Measurements from ENCODE around the gene P3H4.
"Not testable (repeated sequence)": the region's sequence is repeated elsewhere in the genome, so short reads cannot be mapped to it uniquely, and the experiment has no call there.

The P3H4 gene

GRCh38 chr17:41837761-41838538 lies 26.2 kb upstream of the P3H4 start, which contains the start of gene KLHL10:
Gene KLHL10 (plus strand): TSS chr17:41837825. CDS start chr17:41837933, 108 bp downstream.
- Histone ChIP-seq H3K9me3 (replicated peaks in 1 of 11) (no peaks in the 10 kb centered on the region), H3K4me1 (peaks cover 10 to 22% (median 18%) of the 10 kb centered on the region in 10 experiments), H3K4me3 (peak within 1 kb of the TSS in 8 of 10 experiments; percentile 87 to 100 (median 92); a peak in 9 of 20 replicates), H4K20me1 (peaks cover 0 to 10% (median 0%) of the 10 kb centered on the region in 11 experiments; a peak in 3 of 22 replicates), H3K4me2 (peak within 1 kb of the TSS; percentile 77 to 96 (median 89)), H3K27me3 (no peaks in the 10 kb centered on the region), H3K36me3 (peaks cover 9 to 19% (median 12%) of the 10 kb centered on the region in 11 experiments; a peak in 20 of 22 replicates), H3K9ac (peak within 1 kb of the TSS in 5 of 11 experiments; percentile 69 to 92 (median 91); a peak in 7 of 22 replicates), H3K27ac (no peak within 1 kb of the TSS)
- TF ChIP-seq Cebpa-rat (IDR thresholded peaks at IDR 0.05), result peak in 1 of 11 experiments; percentile 24; a peak in 1 of 22 replicates

GRCh38 chr17:41836550-41837196 lies 24.9 kb upstream of the P3H4 start:
- H3K4me1 ChIP-seq, result peaks cover 11 to 22% (median 18%) of the 10 kb centered on the region in 10 experiments
- H3K4me3 ChIP-seq, result peak overlapping the region; percentile 87 to 100 (median 94)
- peaks cover 0 to 10% (median 0%) of the 10 kb centered on the region in 11 experiments; a peak in 3 of 22 replicates for H4K20me1 ChIP-seq
- peak overlapping the region; percentile 77 to 96 (median 89) for H3K4me2 ChIP-seq
- H3K9ac ChIP-seq, result peak overlapping the region; percentile 17 to 92 (median 91); a peak in 17 of 22 replicates
- no peak for TF ChIP-seq Cebpa-rat (IDR thresholded peaks at IDR 0.05)
- no peaks in the 10 kb centered on the region for H3K9me3 ChIP-seq (replicated peaks in 1 of 11)
- H3K27me3 ChIP-seq, result no peaks in the 10 kb centered on the region
- H3K27ac ChIP-seq, result peak overlapping the region in 1 of 11 experiments; percentile 4; a peak in 1 of 22 replicates
- H3K36me3 ChIP-seq, result peaks cover 21 to 32% (median 25%) of the 10 kb centered on the region in 11 experiments

- Histone ChIP-seq H3K36me3 (peaks cover 27 to 39% (median 32%) of the 10 kb centered on the region in 11 experiments), H3K9me3 (replicated peaks in 1 of 11) (no peaks in the 10 kb centered on the region), H4K20me1 (peaks cover 0 to 10% (median 0%) of the 10 kb centered on the region in 11 experiments; a peak in 4 of 22 replicates), H3K4me2 (peak within 1 kb of the TSS; percentile 82 to 96 (median 90)), H3K4me1 (peaks cover 18 to 25% (median 19%) of the 10 kb centered on the region in 10 experiments), H3K27ac (peak within 1 kb of the TSS; percentile 78 to 88 (median 84)), H3K9ac (peak within 1 kb of the TSS; percentile 87 to 92 (median 91)), H3K27me3 (no peaks in the 10 kb centered on the region), H3K4me3 (peak within 1 kb of the TSS; percentile 87 to 100 (median 94))
- no peak for TF ChIP-seq Cebpa-rat (IDR thresholded peaks at IDR 0.05)
Measured at GRCh38 chr17:41835800-41836549, 24.2 kb upstream of the P3H4 start, which contains the start of gene NT5C3B. Gene NT5C3B (minus strand): TSS chr17:41836232. CDS start chr17:41836193, 39 bp downstream.

GRCh38 chr17:41835214-41835799 lies 23.6 kb upstream of the P3H4 start:
- Histone ChIP-seq H4K20me1 (peaks cover 0 to 10% (median 0%) of the 10 kb centered on the region in 11 experiments; a peak in 4 of 22 replicates), H3K4me3 (peak overlapping the region; percentile 87 to 100 (median 94)), H3K27ac (peak overlapping the region; percentile 78 to 88 (median 84)), H3K36me3 (peaks cover 34 to 45% (median 39%) of the 10 kb centered on the region in 11 experiments), H3K27me3 (no peaks in the 10 kb centered on the region), H3K4me1 (peaks cover 18 to 27% (median 19%) of the 10 kb centered on the region in 10 experiments), H3K9me3 (replicated peaks in 1 of 11) (no peaks in the 10 kb centered on the region), H3K9ac (peak overlapping the region; percentile 87 to 92 (median 91)), H3K4me2 (peak overlapping the region; percentile 69 to 96 (median 90))
- TF ChIP-seq Cebpa-rat (IDR thresholded peaks at IDR 0.05), result no peak

- H3K36me3 ChIP-seq, result peaks cover 88 to 99% (median 91%) of the 10 kb centered on the region in 11 experiments
- H3K4me1 ChIP-seq, result peaks cover 7 to 18% (median 8%) of the 10 kb centered on the region in 10 experiments
- H4K20me1 ChIP-seq, result peaks cover 0 to 10% (median 1%) of the 10 kb centered on the region in 11 experiments; a peak in 6 of 22 replicates
- H3K9me3 ChIP-seq (replicated peaks in 1 of 11); H3K4me2 ChIP-seq; H3K27me3 ChIP-seq; H3K9ac ChIP-seq; H3K4me3 ChIP-seq; H3K27ac ChIP-seq: not testable (repeated sequence)
Measured at GRCh38 chr17:41829961-41830360, 18.2 kb upstream of the P3H4 start.

GRCh38 chr17:41825175-41825845 lies 13.6 kb upstream of the P3H4 start:
- Histone ChIP-seq H3K27ac (no peak overlapping the region), H3K4me2 (no peak overlapping the region), H3K4me3 (no peak overlapping the region), H4K20me1 (peaks cover 0 to 26% (median 0%) of the 10 kb centered on the region in 11 experiments; a peak in 7 of 22 replicates), H3K36me3 (peaks cover 60 to 68% (median 64%) of the 10 kb centered on the region in 11 experiments), H3K27me3 (no peaks in the 10 kb centered on the region), H3K9me3 (replicated peaks in 1 of 11) (no peaks in the 10 kb centered on the region), H3K9ac (no peak overlapping the region), H3K4me1 (no peaks in the 10 kb centered on the region)
- no peak for TF ChIP-seq Cebpa-rat (IDR thresholded peaks at IDR 0.05)

- Histone ChIP-seq H3K27ac (no peak overlapping the region), H3K27me3 (no peaks in the 10 kb centered on the region), H3K36me3 (peaks cover 48 to 55% (median 52%) of the 10 kb centered on the region in 11 experiments), H3K4me3 (no peak overlapping the region), H3K4me2 (no peak overlapping the region), H3K9me3 (replicated peaks in 1 of 11) (no peaks in the 10 kb centered on the region), H3K4me1 (no peaks in the 10 kb centered on the region), H4K20me1 (peaks cover 0 to 26% (median 0%) of the 10 kb centered on the region in 11 experiments; a peak in 7 of 22 replicates), H3K9ac (no peak overlapping the region)
- no peak for TF ChIP-seq Cebpa-rat (IDR thresholded peaks at IDR 0.05)
Measured at GRCh38 chr17:41824086-41824485, 12.3 kb upstream of the P3H4 start.

Data from BLaER1 treated with 17β-estradiol and CSF1 and Interleukin-3, amounts not matched to agents 10 nM and 100 nM (cell line).